ENCODE measurements around the gene FBRSL1.
A peak's percentile ranks its signal among the peaks of the same experiment; 100 is the strongest.

FBRSL1 gene

GRCh38 chr12:132545955-132546354 is 56.0 kb downstream of the FBRSL1 start:
- no peak for DNase-seq

GRCh38 chr12:132546647-132547046 is 56.7 kb downstream of the FBRSL1 start:
- DNase-seq, result no peak

GRCh38 chr12:132547205-132547740 is 57.3 kb downstream of the FBRSL1 start:
- no peak for DNase-seq

GRCh38 chr12:132548430-132549058 is 58.6 kb downstream of the FBRSL1 start:
- DNase-seq, result no peak

- no peak for DNase-seq
Measured at GRCh38 chr12:132549059-132549458, 59.1 kb downstream of the FBRSL1 start.

- no peak for DNase-seq
Measured at GRCh38 chr12:132550014-132550802, 60.3 kb downstream of the FBRSL1 start.

- no peak for DNase-seq
Measured at GRCh38 chr12:132550830-132551640, 61.1 kb downstream of the FBRSL1 start.

- DNase-seq, result no peak
Measured at GRCh38 chr12:132551641-132552031, 61.7 kb downstream of the FBRSL1 start.

GRCh38 chr12:132554845-132555630 is 65.1 kb downstream of the FBRSL1 start:
- DNase-seq, result no peak

GRCh38 chr12:132555686-132556085 is 65.7 kb downstream of the FBRSL1 start:
- DNase-seq, result no peak

GRCh38 chr12:132556216-132556615 is 66.3 kb downstream of the FBRSL1 start:
- DNase-seq, result no peak

- no peak for DNase-seq
Measured at GRCh38 chr12:132556801-132557200, 66.8 kb downstream of the FBRSL1 start.

- DNase-seq, result no peak
Measured at GRCh38 chr12:132557291-132558015, 67.5 kb downstream of the FBRSL1 start.

- peak; percentile 14 for DNase-seq
Measured at GRCh38 chr12:132558042-132558856, 68.3 kb downstream of the FBRSL1 start.

- no peak for DNase-seq
Measured at GRCh38 chr12:132558861-132559623, 69.1 kb downstream of the FBRSL1 start.

- peak; percentile 68 for DNase-seq
Measured at GRCh38 chr12:132559652-132560363, 69.9 kb downstream of the FBRSL1 start.

GRCh38 chr12:132560364-132560613 is 70.3 kb downstream of the FBRSL1 start:
- DNase-seq, result peak; percentile 49

- peak; percentile 90 for DNase-seq
Measured at GRCh38 chr12:132560614-132561426, 70.9 kb downstream of the FBRSL1 start.
